ENCODE results near the gene OPN1MW2.
"Not testable (repeated sequence)": the region's sequence is repeated elsewhere in the genome, so short reads cannot be mapped to it uniquely, and the experiment has no call there.

The OPN1MW2 gene

DNA sequence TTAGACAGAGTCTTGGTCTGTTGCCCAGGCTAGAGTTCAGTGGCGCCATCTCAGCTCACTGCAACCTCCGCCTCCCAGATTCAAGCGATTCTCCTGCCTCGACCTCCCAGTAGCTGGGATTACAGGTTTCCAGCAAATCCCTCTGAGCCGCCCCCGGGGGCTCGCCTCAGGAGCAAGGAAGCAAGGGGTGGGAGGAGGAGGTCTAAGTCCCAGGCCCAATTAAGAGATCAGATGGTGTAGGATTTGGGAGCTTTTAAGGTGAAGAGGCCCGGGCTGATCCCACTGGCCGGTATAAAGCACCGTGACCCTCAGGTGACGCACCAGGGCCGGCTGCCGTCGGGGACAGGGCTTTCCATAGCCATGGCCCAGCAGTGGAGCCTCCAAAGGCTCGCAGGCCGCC lies at the start of gene OPN1MW2:
Gene OPN1MW2, plus strand, starts transcription at position 301 of the 400 bp plus-strand sequence. Its CDS starts 60 bp downstream, at position 361.
- not testable (repeated sequence) for DNase-seq (ENCODE audit: low spot score)

DNA sequence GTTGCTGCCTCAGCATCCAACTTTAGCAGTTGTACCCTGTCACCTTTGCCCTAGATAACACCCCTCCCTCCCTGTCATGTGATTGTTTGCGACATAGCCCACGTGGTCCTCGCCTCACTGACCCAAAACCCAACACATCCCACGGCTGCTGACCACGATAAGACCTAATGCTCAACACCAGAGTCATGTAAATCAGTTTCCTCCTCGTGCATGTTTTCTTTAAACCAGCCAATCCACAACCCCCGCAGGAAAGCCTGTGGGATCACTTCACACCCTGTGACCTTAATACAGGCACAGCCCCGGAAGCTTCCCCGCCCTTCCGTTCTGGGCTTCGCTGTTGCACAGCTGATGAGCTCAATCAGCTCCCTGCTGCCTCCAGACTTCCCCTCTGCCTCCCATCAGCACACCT lies 47.0 kb upstream of the OPN1MW2 start:
- not testable (repeated sequence) for DNase-seq (ENCODE audit: low spot score)

DNA sequence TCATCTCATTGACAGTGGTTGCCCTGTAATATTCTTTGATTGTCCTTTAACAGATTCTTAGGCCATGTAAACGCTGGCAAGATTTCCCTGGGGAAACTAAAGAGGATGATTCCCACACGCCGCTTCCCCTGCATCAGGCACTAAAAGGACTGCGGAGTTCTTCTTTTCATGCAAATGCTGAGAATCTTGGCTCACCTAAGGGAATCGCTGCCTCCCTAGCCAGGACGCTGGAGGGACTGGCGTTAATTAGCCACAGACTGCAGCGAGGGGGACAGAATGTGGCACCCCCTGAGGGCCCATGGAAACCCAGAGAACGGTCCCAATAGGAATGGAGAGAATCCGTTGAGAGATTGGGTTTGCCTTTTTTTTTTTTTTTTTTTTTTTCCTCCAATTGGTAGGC lies 45.2 kb upstream of the OPN1MW2 start:
- not testable (repeated sequence) for DNase-seq (ENCODE audit: low spot score)

DNA sequence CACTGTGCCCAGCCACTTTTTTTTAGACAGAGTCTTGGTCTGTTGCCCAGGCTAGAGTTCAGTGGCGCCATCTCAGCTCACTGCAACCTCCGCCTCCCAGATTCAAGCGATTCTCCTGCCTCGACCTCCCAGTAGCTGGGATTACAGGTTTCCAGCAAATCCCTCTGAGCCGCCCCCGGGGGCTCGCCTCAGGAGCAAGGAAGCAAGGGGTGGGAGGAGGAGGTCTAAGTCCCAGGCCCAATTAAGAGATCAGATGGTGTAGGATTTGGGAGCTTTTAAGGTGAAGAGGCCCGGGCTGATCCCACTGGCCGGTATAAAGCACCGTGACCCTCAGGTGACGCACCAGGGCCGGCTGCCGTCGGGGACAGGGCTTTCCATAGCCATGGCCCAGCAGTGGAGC lies 37.3 kb upstream of the OPN1MW2 start, which contains the start of gene OPN1MW:
Gene OPN1MW, plus strand, starts transcription at position 301 of the 400 bp plus-strand sequence. Its CDS starts 82 bp downstream, at position 383.
- DNase-seq (ENCODE audit: low spot score): not testable (repeated sequence)

DNA sequence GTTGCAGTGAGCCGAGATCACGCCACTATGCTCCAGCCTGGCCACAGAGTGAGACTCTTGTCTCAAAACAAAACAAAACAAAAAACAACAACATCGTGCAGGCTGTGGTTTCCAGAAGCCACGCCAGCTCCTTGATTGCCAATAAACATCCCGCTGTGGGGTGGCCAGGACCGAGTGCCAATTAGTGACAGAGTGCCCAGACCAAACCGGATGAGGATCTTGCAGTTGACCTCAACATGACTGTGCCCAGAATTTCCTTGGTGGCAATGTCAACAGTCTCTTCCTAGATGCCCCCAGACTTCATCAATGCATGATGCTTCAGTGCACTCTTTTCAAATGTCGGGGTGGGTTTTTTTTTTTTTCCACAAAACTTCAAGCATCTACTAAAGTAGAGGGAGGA lies 35.8 kb upstream of the OPN1MW2 start:
- not testable (repeated sequence) for DNase-seq (ENCODE audit: low spot score)

DNA sequence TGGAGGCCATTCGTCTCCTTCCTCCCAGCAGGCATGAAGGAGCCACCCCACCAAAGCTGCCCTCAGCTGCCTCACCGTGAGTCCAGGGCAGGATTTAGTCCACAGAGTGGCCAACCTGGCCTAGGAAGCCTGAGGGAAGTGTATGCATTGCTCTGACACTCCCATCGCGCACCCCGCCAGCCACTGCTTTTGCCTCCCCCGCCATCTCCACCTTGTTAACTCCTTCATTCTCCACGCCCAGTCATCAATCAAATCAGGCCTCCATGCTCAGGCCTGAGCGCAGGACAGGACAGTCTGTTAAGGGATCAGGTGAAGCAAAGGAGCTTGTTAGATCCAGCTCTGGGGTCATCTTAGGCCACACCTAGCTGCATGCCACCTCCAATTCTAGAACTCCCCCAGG lies 26.7 kb upstream of the OPN1MW2 start:
- DNase-seq (ENCODE audit: low spot score): not testable (repeated sequence)

DNA sequence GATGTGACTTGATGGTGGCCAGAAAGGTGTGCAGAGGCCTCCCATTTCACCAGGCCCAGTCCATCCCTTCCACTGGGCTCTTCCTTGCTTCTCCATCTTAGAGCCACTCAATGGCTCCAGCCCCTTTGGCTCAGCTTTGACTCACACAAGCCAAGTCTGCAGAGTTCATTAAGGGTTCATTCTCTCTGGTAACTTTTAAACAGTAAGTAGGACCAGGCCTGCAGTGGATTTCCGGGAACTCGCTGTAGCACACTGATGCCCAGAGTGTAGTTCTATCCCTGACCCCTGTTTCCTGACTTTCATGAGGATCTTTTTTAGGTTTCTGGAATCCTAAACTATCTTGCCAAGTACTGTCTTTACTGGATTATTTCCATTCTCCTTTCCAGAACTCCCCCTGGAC lies 25.2 kb upstream of the OPN1MW2 start:
- not testable (repeated sequence) for DNase-seq (ENCODE audit: low spot score)

DNA sequence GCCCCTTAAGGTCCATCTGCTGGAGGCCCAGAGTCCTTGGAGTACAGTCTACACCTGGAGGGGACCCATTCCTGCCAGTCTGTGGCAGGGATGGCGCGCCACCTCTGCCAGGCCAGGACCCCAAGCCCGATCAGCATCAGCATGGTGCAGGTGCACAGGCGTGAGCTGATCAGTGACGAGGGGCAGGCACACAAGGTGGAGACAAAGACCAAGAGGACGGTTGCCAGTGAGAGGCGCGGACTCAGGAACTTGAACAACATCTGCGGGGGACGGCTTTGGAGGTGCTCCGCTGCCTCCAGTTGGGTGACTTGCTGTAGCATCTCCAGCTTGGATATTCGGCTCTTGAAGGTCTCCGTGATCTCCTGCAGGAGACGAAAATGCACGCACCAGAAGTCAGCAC lies 23.1 kb upstream of the OPN1MW2 start:
- not testable (repeated sequence) for DNase-seq (ENCODE audit: low spot score)

DNA sequence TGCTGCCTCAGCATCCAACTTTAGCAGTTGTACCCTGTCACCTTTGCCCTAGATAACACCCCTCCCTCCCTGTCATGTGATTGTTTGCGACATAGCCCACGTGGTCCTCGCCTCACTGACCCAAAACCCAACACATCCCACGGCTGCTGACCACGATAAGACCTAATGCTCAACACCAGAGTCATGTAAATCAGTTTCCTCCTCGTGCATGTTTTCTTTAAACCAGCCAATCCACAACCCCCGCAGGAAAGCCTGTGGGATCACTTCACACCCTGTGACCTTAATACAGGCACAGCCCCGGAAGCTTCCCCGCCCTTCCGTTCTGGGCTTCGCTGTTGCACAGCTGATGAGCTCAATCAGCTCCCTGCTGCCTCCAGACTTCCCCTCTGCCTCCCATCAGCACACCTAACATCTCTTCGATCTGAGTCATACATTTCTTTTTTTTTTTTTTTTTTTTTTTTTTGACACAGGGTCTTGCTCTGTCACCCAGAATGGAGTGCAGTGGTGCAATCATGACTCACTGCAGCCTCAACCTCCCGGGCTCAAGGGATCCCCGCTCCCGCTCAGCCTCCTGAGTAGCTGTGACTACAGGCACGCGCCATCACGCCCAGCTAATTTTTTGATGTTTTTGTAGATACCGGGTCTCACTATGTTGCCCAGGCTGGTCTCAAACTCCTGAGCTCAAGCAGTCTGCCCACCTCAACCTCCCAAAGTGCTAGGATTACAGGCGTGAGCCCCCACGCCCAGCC lies 9.7 kb upstream of the OPN1MW2 start:
- DNase-seq (ENCODE audit: low spot score): not testable (repeated sequence)

DNA sequence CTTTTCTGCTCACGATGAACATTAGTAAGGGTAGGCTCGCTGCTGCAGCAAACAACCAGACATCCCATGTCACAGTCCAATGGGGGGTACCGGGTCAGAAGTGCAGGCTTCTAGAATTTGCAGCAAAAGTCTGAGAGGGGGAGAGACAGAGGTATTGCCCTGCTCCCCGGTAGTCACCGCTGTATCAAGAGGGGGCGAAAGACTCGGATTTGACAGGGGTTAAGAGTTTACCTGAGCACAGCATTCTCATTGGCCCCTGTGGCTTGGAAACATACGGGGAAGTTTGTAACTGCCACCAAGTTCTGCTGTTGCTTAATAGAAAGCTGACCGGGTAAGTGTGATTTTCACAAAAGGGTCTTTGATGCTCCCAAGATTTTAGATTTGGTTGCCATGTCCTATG lies 8.5 kb upstream of the OPN1MW2 start:
- DNase-seq (ENCODE audit: low spot score): not testable (repeated sequence)

DNA sequence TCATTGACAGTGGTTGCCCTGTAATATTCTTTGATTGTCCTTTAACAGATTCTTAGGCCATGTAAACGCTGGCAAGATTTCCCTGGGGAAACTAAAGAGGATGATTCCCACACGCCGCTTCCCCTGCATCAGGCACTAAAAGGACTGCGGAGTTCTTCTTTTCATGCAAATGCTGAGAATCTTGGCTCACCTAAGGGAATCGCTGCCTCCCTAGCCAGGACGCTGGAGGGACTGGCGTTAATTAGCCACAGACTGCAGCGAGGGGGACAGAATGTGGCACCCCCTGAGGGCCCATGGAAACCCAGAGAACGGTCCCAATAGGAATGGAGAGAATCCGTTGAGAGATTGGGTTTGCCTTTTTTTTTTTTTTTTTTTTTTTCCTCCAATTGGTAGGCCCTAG lies 8.1 kb upstream of the OPN1MW2 start:
- not testable (repeated sequence) for DNase-seq (ENCODE audit: low spot score)

DNA sequence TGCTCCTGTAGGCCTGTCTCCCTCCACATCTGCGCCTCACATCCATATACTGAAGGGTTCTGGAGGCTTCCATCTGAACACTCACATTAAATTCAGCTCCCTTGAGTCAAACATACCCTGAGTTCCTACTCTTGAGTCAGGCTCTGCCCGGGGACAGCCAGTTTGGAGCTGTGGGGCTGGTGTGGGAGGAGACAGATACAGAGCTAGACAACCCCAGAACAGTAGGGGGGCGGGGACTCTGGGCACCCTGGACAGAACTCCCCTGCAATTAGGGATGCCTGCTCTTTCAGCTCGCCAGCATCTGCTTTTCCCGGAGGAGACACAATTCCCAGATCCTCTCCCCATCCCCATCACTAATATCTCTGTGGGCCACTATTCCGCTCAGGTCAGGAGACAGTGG lies 5.7 kb downstream of the OPN1MW2 start:
- DNase-seq (ENCODE audit: low spot score): not testable (repeated sequence)

DNA sequence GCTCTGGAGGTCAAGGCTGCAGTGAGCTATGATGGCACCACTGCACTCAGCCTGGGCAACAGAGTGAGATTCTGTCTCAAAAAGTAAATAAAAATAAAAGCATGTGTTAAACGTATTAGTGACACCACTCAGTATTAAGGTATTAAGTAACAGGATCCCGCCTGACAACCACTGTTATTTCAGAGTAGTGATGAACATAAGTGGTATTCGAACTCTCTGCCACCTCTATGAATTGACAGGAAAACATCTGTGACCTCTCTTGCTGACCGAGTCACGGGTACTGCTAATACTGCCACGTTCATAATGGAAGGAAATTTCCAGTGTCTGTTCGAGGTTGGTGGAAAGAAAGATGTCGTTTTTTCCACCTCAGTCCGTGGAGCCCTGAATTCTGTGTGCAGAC lies 7.2 kb downstream of the OPN1MW2 start:
- not testable (repeated sequence) for DNase-seq (ENCODE audit: low spot score)

DNA sequence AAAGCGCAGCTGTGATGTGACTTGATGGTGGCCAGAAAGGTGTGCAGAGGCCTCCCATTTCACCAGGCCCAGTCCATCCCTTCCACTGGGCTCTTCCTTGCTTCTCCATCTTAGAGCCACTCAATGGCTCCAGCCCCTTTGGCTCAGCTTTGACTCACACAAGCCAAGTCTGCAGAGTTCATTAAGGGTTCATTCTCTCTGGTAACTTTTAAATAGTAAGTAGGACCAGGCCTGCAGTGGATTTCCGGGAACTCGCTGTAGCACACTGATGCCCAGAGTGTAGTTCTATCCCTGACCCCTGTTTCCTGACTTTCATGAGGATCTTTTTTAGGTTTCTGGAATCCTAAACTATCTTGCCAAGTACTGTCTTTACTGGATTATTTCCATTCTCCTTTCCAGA lies 11.9 kb downstream of the OPN1MW2 start:
- not testable (repeated sequence) for DNase-seq (ENCODE audit: low spot score)

DNA sequence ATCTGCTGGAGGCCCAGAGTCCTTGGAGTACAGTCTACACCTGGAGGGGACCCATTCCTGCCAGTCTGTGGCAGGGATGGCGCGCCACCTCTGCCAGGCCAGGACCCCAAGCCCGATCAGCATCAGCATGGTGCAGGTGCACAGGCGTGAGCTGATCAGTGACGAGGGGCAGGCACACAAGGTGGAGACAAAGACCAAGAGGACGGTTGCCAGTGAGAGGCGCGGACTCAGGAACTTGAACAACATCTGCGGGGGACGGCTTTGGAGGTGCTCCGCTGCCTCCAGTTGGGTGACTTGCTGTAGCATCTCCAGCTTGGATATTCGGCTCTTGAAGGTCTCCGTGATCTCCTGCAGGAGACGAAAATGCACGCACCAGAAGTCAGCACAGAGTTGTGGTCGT lies 14.1 kb downstream of the OPN1MW2 start:
- not testable (repeated sequence) for DNase-seq (ENCODE audit: low spot score)

DNA sequence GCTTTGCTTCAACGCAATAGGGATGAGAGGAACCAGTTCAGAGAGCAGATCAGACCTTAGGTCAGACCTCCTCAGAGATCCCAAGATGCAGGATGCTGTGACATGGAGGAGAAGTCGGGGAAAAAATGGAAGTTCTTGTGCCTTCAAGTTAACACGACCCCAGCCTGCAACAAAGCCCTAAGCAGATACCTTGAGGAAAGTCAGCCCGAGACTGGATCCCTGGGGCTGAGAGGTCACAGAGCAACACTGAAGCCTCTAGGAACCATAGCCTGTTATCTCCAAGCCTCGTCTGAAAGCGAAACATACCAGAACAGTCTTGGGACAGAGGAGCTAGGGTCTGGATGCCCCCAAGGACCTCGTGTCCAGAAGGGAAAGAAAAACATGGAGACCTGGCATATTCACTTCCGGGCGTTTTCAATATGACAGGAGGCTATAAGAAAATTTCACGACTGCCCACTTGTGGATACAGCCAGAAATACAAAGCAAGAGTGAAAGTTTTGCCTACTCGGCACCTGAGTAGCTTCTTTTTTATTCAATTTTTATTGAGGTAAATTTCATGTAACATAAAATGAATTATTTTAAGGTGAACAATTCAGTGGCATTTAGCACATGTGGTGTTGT lies 19.5 kb downstream of the OPN1MW2 start:
- not testable (repeated sequence) for DNase-seq (ENCODE audit: low spot score)

DNA sequence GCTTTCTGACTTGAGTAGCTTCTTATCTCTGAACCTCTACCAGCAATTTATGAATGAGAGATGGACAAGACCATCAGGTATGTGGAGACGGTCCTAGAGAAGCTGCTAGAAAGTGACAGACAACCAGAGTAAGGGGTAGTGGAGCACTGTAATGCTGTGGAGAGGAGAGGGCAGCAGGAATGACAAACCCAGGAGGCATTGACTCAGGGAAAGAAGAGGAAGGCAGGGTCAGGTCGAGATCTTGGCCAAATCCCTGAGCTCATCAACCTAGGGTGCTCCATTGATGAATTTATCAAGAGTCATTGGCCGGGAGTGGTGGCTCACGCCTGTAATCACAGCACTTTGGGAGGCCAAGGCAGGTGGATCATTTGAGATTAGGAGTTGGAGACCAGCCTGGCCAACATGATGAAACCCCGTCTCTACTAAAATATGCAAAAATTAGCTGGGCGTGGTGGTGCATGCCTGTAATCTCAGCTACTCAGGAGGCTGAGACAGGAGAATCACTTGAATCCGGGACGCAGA lies 20.5 kb downstream of the OPN1MW2 start:
- not testable (repeated sequence) for DNase-seq (ENCODE audit: low spot score)

DNA sequence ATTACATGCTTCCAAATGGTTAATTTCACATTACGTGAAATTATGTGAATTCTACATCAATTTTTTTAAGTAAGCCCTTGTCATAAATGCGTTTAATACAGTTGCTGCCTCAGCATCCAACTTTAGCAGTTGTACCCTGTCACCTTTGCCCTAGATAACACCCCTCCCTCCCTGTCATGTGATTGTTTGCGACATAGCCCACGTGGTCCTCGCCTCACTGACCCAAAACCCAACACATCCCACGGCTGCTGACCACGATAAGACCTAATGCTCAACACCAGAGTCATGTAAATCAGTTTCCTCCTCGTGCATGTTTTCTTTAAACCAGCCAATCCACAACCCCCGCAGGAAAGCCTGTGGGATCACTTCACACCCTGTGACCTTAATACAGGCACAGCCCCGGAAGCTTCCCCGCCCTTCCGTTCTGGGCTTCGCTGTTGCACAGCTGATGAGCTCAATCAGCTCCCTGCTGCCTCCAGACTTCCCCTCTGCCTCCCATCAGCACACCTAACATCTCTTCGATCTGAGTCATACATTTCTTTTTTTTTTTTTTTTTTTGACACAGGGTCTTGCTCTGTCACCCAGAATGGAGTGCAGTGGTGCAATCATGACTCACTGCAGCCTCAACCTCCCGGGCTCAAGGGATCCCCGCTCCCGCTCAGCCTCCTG lies 28.0 kb downstream of the OPN1MW2 start:
- not testable (repeated sequence) for DNase-seq (ENCODE audit: low spot score)

DNA sequence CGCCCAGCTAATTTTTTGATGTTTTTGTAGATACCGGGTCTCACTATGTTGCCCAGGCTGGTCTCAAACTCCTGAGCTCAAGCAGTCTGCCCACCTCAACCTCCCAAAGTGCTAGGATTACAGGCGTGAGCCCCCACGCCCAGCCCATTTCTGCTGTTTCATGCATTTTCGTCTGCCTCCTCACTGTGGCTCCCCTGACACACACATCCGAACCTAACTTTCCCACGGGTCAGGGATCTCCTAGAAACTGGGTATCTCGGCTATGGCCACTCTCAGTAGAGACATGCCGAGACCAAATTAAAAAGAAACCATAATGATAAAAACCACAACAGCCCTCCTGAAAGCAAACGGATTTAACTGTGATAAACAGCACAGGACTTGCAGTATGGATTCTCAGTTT lies 28.5 kb downstream of the OPN1MW2 start:
- not testable (repeated sequence) for DNase-seq (ENCODE audit: low spot score)

DNA sequence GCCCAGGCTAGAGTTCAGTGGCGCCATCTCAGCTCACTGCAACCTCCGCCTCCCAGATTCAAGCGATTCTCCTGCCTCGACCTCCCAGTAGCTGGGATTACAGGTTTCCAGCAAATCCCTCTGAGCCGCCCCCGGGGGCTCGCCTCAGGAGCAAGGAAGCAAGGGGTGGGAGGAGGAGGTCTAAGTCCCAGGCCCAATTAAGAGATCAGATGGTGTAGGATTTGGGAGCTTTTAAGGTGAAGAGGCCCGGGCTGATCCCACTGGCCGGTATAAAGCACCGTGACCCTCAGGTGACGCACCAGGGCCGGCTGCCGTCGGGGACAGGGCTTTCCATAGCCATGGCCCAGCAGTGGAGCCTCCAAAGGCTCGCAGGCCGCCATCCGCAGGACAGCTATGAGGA lies 37.7 kb downstream of the OPN1MW2 start, which contains the start of gene OPN1MW3:
Gene OPN1MW3, plus strand, starts transcription at position 301 of the 400 bp plus-strand sequence. Its CDS starts 38 bp downstream, at position 339.
- not testable (repeated sequence) for DNase-seq (ENCODE audit: low spot score)

DNA sequence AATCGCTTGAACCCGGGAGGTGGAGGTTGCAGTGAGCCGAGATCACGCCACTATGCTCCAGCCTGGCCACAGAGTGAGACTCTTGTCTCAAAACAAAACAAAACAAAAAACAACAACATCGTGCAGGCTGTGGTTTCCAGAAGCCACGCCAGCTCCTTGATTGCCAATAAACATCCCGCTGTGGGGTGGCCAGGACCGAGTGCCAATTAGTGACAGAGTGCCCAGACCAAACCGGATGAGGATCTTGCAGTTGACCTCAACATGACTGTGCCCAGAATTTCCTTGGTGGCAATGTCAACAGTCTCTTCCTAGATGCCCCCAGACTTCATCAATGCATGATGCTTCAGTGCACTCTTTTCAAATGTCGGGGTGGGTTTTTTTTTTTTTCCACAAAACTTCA lies 39.2 kb downstream of the OPN1MW2 start:
- not testable (repeated sequence) for DNase-seq (ENCODE audit: low spot score)

DNA sequence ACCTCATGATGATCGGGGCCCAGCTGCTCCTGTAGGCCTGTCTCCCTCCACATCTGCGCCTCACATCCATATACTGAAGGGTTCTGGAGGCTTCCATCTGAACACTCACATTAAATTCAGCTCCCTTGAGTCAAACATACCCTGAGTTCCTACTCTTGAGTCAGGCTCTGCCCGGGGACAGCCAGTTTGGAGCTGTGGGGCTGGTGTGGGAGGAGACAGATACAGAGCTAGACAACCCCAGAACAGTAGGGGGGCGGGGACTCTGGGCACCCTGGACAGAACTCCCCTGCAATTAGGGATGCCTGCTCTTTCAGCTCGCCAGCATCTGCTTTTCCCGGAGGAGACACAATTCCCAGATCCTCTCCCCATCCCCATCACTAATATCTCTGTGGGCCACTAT lies 43.5 kb downstream of the OPN1MW2 start:
- not testable (repeated sequence) for DNase-seq (ENCODE audit: low spot score)

Measured in GM20000 (cell line).